ENCODE data around the gene DHX8. TPM values are rescaled to one million over a fixed set of nuclear protein-coding genes. Genes with fewer than 3 reads are reported as not detected.

Gene DHX8
- polyA plus RNA-seq, 1 of the 3 experiments (the other 2 are of a cell fraction) = 31.3 TPM

GRCh38 chr17:43570518-43570928, 86.7 kb downstream of the DHX8 start (continued):
- TF ChIP-seq EP300 (IDR thresholded peaks at IDR 0.05; ENCODE audit: borderline replicate concordance in 1 of 2, low read depth in 1 of 2, low read length in 1 of 2) (peak in 1 of 2 experiments; percentile 47; a peak in 1 of 4 replicates), JUND (IDR thresholded peaks at IDR 0.05) (peak; percentile 80), TAF1 (IDR thresholded peaks at IDR 0.05; ENCODE audit: borderline replicate concordance, low read depth, low read length) (no peak; the same call in 1 of the 2 replicates), MEF2A (IDR thresholded peaks at IDR 0.05; ENCODE audit: borderline replicate concordance, low read depth) (no peak)

GRCh38 chr17:43572368-43572980, 88.7 kb downstream of the DHX8 start:
- Histone ChIP-seq H3K9me3 (no peaks in the 10 kb centered on the region), H3K4me3 (ENCODE audit: low read depth in 2 of 2, low read length in 1 of 2) (no peak overlapping the region), H3K27ac (ENCODE audit: low read depth in 2 of 2, low read length in 1 of 2) (no peak overlapping the region), H3K9me2 (no peaks in the 10 kb centered on the region), H2AFZ (ENCODE audit: low read depth) (no peak overlapping the region), H3K4me1 (ENCODE audit: control insufficient read depth in 1 of 2, insufficient read depth in 2 of 2, low read depth in 1 of 2, low read length in 1 of 2) (no peaks in the 10 kb centered on the region), H3K36me3 (replicated peaks in 1 of 2; ENCODE audit: control insufficient read depth in 1 of 2, insufficient read depth in 2 of 2, low read length in 1 of 2) (no peaks in the 10 kb centered on the region), H3K79me2 (ENCODE audit: insufficient read depth) (no peaks in the 10 kb centered on the region), H3K4me2 (no peak overlapping the region), H4K20me1 (ENCODE audit: insufficient read depth) (no peaks in the 10 kb centered on the region), H3F3A (replicated peaks; ENCODE audit: insufficient read depth) (peaks cover 18% of the 10 kb centered on the region), H3K9ac (no peak overlapping the region), H3K27me3 (ENCODE audit: insufficient read depth) (no peaks in the 10 kb centered on the region)
- 78% methylated on average over 5 of the region's 5 CpGs for WGBS (ENCODE audit: low lambda C conversion rate)
- POLR2A ChIA-PET = no interaction called here
- no peak for DNase-seq
- CTCF ChIA-PET = interaction anchor here (10.5 kb wide), 1 partner anchor 185 kb away, joined by 97 read pairs; the partner anchor contains the start of gene SOST
- TF ChIP-seq, protein P1, sequence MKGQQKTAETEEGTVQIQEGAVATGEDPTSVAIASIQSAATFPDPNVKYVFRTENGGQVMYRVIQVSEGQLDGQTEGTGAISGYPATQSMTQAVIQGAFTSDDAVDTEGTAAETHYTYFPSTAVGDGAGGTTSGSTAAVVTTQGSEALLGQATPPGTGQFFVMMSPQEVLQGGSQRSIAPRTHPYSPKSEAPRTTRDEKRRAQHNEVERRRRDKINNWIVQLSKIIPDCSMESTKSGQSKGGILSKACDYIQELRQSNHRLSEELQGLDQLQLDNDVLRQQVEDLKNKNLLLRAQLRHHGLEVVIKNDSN (IDR thresholded peaks at IDR 0.05; ENCODE audit: borderline replicate concordance, low read depth) = no peak
- no peak for TF ChIP-seq FOXM1 (IDR thresholded peaks at IDR 0.05; ENCODE audit: low read depth)
- peak; percentile 34; the same call in 1 of the 2 replicates for TF ChIP-seq JUND (IDR thresholded peaks at IDR 0.05)
- no peak for TF ChIP-seq TAF1 (IDR thresholded peaks at IDR 0.05; ENCODE audit: borderline replicate concordance, low read depth, low read length)
- TF ChIP-seq, protein P2, sequence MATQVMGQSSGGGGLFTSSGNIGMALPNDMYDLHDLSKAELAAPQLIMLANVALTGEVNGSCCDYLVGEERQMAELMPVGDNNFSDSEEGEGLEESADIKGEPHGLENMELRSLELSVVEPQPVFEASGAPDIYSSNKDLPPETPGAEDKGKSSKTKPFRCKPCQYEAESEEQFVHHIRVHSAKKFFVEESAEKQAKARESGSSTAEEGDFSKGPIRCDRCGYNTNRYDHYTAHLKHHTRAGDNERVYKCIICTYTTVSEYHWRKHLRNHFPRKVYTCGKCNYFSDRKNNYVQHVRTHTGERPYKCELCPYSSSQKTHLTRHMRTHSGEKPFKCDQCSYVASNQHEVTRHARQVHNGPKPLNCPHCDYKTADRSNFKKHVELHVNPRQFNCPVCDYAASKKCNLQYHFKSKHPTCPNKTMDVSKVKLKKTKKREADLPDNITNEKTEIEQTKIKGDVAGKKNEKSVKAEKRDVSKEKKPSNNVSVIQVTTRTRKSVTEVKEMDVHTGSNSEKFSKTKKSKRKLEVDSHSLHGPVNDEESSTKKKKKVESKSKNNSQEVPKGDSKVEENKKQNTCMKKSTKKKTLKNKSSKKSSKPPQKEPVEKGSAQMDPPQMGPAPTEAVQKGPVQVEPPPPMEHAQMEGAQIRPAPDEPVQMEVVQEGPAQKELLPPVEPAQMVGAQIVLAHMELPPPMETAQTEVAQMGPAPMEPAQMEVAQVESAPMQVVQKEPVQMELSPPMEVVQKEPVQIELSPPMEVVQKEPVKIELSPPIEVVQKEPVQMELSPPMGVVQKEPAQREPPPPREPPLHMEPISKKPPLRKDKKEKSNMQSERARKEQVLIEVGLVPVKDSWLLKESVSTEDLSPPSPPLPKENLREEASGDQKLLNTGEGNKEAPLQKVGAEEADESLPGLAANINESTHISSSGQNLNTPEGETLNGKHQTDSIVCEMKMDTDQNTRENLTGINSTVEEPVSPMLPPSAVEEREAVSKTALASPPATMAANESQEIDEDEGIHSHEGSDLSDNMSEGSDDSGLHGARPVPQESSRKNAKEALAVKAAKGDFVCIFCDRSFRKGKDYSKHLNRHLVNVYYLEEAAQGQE (IDR thresholded peaks at IDR 0.05; ENCODE audit: low read depth, low read length) = no peak; the same call in 1 of the 2 replicates
- TF ChIP-seq RAD21 (IDR thresholded peaks at IDR 0.05; ENCODE audit: low read length) = no peak
- TF ChIP-seq FOSL2 (IDR thresholded peaks at IDR 0.05; ENCODE audit: borderline replicate concordance, low read depth) = peak; percentile 52; the same call in 1 of the 2 replicates
- no peak for TF ChIP-seq EP300 (IDR thresholded peaks at IDR 0.05; ENCODE audit: borderline replicate concordance in 1 of 2, low read depth in 1 of 2, low read length in 1 of 2)
- TF ChIP-seq TCF12 (IDR thresholded peaks at IDR 0.05) = 0 out of 2 replicates have a peak, but pooled peaks have one; percentile 17
- TF ChIP-seq, protein P3, sequence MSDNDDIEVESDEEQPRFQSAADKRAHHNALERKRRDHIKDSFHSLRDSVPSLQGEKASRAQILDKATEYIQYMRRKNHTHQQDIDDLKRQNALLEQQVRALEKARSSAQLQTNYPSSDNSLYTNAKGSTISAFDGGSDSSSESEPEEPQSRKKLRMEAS (IDR thresholded peaks at IDR 0.05; ENCODE audit: low read depth) = no peak
- TF ChIP-seq SMC3 (IDR thresholded peaks at IDR 0.05; ENCODE audit: low read depth, low read length) = no peak

Measured in SK-N-SH (cell line).